Amygdala (tissue), 56 donors: Measurements from ENCODE around the gene HDHD3.
"Not testable (repeated sequence)": the region's sequence is repeated elsewhere in the genome, so short reads cannot be mapped to it uniquely, and the experiment has no call there.

Experiments
- DNase-seq, 56 donors: peaks; one replicate each; lab custom pipeline; 2025; lab: John Stamatoyannopoulos, UW

HDHD3 gene

DNA sequence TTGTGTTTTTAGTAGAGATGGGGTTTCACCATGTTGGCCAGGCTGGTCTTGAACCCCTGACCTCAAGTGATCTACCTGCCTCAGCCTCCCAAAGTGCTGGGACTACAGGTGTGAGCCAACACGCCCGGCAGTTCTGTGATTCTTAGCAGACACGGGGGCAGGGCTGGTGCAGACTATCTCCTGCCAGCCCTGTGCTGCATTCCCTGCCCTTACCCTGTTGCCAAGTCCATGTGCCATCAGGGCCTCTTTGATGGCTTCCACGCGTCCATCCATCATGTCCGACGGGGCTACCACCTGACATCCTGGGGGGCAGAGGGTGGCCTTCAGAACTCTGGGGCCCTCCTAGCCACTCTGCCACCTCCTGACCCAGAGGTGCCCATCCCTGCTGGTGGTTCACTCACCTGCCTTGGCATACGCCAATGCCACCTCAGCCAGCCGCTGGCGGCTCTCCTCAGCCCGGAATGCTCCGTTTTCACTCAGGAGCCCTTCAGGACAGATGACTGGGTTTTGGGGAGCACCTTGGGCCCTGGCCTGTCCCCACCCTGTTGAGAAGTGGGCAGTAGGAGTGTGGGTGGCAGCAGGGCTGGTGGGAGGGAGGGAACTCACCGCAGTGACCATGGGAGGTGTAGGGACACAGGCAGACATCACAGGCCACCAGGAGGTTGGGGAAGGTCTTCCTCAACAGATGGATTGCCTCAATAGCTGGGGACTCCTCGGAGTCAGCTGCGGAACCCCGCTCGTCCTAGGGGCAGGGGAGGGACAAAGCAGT lies 13.6 kb upstream of the HDHD3 start:
- no peak for DNase-seq

DNA sequence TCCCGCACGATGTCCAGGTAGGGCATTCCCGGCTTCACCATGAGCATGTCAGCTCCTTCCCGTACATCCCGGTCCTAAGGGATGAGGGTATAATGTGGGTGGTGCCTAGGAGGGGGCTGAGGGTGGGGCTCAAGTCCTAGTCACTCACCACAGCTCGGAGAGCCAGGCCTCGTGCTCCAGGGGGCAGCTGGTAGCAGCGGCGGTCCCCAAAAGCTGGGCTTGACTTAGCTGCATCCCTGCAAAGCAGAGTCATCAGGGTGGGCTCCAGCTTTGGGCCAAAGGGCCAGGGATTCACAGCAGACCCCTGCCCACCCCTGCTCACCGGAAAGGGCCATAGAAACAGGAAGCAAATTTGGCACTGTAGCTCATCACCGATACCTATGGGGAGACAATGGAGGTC lies 12.7 kb upstream of the HDHD3 start:
- DNase-seq: no peak

DNA sequence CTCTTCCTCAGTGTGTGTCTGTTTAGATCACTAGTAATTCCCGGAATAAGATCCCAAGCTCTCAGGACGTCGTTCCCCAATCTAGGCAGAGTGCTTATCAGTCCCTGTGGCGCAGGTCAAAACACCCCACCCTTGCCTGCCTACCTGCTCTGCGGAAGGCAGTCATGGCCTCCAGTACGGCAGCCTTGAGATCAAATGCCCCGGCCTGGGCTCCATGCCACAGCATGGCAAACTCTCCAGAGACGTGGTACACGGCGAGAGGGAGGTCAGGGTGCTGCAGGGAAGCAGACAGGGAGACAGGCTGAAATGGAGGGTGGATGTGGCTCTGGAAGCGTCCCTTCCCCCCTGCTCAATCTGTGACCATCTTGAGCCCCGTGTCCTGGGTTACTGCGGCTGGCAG lies 12.0 kb upstream of the HDHD3 start:
- no peak for DNase-seq

DNA sequence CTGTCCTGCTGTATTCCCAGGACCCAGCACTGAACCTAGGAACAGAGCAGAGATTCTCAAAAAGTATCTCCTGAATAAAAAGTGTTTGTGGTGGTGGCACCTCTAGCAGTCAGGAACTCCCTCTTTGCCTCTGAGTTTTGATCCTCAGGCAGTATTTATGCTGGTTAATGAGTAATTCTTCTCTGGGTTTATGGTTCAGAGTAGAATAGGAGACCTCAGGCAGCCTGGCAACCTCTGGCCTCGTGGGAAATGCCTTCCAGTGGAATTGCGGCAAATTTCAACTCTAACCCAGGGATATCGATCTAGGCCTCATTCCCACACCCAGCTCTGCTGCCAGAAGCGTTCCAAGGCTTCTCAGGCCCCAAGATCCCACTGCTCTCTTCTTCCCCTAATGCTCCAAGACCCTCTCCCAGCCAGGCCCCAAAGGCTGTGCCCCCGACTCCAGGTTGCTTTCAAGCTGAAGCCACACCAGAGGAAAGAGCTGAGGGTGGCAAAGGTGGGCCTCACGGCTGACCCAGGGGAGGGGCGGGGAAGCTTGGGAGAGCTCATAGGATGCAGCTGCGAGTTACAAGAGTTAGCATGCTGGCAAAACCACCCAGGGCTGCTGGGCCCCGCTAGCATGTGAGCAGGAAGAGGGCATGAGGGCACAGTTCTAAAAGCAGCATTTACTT lies 10.9 kb upstream of the HDHD3 start:
- DNase-seq: no peak

DNA sequence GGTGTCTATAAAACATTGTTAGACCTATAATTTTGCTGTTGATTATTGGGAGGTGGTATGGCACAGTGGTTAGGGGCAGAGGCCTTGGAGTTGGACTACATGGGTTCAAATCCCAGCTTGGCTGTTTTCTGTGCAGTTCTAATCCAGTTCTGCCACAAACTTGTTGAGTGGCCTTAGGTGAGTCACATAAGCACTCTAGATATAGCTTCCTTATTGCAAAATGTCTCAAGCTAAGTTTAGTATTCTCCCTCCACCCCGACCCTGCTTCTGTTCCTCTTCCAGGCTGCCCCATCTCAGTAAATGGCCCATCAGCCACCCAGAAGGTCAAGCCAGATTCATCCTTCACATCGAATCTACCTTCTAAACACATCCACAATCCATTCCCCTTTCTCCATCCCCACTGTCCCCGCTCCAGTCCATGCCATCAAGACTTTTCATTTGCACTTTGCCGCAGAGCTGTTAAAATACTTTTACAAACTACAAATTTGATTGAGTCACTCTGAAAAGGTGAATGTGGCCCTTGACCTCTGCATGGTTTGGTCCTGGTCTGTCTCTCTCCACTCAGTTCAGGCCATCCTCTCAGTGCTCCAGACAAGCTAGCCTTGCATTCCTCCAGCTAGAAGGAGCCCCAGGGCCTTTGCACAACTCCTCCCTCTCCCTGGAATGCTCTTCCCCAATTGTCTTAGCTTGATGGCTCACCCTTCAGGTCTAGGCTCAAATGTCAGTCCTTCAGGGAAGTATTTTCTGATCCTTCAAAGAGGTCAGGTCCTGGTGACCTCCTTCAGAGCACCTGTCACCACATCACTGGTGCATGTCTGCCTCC lies 10.0 kb upstream of the HDHD3 start:
- DNase-seq: no peak

DNA sequence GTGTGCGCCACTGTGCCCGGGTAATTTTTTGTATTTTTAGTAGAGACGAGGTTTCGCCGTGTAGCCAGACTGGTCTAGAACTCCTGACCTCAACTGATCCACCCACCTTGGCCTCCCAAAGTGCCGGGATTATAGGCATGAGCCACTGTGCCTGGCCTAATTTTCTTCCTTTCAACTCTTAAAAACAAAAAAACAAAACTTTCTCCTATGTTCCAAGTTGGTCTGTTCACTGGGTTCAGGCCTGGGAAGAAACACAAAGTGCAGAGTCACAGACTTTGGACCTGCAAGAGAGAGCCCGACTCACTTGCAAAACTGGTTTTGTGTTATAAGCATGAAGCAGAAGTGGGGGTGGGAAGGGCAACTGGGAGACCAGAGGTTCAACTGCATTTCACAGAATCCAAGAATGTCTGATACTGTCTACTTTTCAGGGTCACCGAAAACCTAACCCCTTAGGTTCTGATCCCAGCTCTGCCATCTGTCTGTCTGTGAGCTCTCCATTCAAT lies 5.2 kb upstream of the HDHD3 start:
- no peak for DNase-seq

DNA sequence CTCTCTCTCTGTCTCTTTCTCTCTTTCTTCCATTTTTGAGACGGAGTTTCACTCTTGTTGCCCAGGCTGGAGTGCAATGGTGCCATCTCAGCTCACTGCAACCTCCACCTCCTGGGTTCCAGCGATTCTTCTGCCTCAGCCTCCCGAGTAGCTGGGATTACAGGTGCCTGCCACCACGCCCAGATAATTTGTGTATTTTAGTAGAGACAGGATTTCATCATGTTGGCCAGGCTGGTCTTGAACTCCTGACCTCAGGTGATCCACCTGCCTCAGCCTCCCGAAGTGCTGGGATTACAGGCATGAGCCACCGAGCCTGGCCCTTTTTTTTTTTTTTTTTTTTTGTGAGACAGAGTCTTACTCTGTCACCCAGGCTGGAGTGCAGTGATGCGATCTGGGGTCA lies 4.7 kb upstream of the HDHD3 start:
- not testable (repeated sequence) for DNase-seq

DNA sequence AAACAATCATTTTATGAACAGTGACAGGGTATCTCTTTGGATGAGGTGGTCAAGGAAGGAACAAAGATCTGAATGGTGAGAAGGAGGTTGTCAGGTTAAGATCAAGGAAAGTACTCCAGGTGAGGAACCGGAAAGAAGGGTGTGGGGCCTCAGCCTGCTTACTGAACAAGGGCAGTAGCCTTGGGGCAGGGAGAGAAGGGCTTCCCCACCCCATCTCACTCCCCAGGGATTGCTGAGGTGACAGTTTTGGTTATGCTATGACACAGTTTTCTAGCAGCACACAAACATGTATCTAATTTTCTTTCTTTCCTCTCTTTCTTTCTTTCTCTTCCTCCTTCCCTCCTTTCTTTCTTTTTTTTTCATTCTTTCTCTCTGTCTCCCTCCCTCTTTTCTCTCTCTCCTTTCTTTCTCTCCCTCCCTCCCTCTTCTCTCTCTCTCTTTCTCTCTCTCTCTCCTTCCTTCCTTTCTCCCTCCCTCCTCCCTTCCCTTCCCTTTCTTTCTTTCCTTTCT lies 4.1 kb upstream of the HDHD3 start:
- no peak for DNase-seq

DNA sequence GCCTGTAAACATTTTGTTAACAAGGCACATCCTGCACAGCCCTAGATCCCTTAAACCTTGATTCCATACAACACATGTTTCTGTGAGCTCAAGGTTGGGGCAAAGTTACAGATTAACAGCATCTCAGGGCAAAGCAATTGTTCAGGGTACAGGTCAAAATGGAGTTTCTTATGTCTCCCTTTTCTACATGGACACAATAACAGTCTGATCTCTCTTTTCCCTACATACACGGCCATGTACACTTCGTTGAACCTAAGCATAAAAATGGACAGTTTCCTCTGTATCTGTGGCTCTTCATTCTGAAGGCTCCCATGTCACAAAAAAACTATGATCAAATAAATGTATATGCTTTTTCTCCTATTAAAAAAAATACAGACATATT lies 3.0 kb upstream of the HDHD3 start:
- not testable (repeated sequence) for DNase-seq

DNA sequence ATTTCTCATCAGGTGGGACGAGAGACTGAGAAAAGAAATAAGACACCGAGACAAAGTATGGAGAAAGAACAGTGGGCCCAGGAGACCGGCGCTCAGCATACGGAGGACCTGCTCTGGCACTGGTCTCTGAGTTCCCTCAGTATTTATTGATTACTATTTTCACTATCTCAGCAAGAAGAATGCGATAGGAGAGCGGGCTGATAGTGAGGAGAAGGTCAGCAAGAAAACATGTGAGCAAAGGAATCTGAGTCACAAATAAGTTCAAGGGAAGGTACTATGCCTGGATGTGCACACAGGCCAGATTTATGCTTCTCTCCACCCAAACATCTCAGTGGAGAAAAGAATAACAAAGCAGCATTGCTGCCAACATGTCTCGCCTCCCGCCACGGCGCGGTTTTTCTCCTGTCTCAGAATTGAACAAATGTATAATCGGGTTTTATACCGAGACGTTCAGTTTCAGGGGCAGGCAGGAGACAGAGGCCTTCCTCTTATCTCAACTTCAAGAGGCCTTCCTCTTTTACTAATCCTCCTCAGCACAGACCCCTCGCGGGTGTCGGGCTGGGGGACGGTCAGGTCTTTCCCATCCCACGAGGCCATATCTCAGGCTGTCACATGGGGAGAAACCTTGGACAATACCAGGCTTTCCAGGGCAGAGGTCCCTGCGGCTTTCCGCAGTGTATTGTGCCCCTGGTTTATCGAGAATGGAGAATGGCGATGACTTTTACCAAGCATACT lies 2.5 kb upstream of the HDHD3 start:
- not testable (repeated sequence) for DNase-seq

DNA sequence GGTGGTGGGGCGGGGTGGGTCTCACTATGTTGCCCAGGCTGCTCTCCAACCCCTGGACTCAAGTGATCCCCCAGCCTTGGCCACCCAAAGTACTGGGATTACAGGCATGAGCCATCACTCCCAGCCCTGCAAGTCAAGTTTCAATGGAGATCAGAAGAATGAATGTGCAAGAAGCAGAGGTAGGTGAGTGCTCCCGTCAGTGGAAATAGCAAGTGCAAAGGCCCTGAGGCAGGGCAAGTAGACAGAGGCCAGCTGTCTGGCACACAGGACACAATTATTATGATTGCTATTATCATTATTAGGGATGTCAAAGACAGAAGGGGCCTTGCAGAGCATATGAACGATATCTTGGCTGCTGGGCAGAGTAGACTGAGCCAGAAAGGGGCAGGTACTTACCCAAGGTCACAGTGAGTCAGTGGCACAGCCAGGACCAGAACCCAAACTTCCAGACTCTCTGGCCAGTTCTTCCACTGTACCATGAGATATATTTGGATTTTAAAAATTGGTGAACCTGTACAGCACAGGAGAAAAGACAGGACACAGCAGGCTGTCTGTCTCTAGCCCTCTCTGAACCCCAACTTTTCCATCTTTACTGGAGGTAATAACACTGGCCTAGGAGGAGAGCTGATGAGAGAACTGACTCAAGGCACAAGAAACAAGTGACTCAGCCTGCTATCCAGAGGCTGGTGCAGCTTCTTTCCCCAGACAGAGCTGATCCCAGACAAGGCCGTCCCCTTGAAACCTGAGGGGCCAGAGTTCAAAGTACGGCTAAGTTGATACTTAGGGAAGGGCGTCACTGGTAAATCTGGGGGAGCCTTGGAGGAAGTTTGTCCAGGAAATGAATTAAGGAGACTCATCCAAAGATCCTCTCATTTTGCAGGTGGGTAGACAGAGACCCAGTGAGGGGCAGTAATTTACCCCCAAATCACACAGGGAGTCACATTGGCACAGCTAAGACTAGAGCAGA lies 1.4 kb downstream of the HDHD3 start:
- DNase-seq: no peak

DNA sequence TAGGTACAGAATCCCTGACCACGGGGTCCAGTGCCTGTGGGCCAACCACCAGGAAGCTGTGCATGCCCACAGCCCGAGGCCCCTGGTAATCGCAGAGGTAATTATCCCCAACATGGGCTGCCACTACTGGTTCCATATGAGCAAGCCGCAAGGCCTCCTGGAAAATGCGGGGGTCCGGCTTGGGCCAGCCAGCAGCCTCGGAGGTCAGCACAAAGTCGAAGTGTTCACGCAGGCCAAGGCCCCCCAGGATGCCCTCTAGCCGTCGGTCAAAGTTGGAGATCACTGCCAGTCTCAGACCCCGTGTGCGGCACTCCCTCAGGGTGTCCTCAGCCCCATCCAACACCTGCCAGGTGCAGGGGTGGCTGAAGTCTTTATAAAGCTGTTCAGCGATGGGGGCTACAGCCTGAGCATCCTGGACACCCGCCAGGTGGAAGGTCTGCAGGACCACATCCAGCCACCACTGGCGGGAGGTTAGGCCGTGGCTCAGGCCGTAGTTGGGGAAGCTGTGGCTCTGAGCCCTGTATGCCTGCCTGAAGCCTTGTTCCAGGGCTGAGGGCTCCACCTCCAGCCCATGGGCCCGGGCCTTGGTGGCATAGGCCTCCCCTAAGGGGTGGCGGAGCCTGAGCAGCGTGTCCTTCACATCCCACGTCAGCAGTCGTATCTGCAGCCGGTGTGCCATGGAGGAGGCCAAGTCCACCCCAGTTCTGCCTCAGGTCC lies 3.0 kb downstream of the HDHD3 start:
- DNase-seq: no peak

DNA sequence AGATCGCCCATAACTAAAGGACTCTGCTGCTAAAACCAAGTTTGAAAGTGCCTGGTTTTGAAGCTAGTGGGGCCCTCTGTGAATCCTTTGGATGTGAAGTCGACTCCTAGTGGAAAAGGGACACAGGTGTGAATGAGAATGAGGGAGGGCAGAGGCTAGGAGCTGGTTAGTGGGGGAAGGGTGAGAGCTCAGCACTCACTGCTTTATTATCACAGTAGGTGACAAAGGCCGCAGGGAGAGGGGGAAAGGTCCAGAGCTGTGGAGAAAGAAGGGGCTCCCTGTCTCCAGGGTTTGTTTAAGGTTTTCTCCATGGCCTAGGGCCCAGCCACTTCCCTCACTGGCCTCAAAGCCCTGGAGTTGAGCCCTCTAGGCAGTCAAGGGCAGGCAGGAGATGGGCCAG lies 3.5 kb downstream of the HDHD3 start:
- DNase-seq: no peak

DNA sequence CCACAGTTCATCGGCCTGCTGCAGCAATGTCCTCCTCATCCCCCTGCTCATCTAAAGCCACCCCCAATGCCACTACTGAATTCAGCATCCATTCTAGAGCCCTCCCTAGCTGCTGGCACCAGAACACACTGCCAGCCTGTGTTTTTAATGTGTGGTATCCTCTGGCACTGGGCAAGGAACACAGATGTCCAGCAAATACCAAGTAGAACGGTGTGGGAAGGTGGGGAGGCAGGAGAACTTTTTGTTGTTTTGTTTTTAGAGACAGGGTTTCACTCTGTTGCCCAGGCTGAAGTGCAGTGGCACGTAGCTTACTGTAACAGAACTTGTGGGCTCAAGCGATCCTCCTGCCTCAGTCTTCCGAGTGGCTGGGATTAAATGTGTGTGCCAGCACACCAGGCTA lies 4.7 kb downstream of the HDHD3 start:
- no peak for DNase-seq

DNA sequence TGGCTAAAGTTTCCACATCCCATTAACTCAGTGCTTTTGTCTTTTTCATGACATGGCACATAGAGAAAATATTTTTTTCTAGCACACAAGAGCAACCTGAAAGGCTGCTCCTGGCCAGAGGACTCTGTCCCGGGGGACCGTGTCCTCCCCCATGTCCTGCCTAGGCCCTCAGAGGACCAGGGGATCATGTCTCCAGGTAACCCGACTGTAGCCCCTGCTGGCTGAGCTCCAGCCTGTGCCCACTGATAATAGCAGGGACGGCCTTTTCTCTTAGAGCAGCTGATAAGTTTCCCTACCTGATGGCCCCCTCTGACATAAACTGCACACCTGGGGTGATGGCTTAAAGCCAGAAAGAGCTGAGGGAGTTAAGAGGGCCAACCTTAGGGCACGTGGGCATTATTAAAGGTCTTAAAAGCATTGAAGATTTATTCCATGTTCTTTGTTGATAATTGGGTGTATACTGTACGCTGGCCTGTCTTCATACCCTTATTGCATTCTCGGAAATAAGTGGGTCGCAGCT lies 5.9 kb downstream of the HDHD3 start:
- DNase-seq: no peak

DNA sequence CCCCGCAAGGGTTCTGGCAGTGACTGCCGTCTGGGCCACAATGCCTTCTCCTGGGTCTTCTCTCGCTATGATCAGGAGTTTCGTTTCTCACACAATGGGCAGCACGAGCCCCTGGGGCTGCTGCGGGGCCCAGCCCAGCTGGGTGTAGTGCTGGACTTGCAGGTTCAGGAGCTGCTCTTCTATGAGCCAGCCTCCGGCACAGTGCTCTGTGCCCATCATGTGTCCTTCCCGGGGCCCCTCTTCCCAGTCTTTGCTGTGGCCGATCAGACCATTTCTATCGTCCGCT lies 7.0 kb downstream of the HDHD3 start:
- DNase-seq: no peak

DNA sequence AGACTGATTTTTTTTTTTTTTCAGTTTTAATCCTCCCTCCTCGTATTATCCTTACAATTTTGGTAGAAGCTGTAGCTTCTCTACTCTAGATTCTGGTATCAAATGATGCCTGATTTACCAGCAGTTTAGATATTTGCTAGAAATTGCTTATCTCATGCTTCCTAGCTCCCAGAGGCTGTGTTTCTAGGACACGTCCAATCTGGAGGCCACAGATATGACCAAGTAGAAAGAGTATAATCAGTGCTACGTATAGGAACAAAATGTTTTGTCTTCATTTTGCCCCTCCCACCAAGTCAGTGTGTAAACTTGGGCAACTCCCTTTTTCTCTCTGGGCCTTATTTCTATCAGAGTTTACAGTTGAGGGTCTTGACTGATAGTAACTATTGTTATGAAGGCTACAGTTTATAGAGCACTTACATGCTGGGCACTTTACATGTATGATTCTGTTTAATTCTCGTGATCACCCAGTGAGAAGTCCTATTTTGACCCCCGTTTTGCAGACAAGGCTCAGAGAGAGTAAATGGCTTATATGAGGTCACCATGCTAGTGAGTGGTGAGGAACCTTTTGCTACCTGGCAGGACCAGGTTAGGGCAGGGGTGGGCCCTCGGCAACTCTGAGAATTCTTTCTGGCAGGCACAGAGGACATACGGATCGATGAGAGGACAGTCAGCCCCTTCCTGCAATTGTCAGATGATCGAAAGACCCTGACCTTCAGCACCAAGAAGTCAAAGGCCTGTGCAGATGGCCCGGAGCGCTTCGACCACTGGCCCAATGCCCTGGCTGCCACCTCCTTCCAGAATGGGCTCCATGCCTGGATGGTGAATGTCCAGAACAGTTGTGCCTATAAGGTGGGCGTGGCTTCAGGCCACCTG lies 7.6 kb downstream of the HDHD3 start:
- DNase-seq: no peak
